GM12878 (cell line): Measurements from ENCODE around the gene TVP23C. TPM values are rescaled to one million over a fixed set of nuclear protein-coding genes. Genes with fewer than 3 reads are reported as not detected.
"Not testable (repeated sequence)": the region's sequence is repeated elsewhere in the genome, so short reads cannot be mapped to it uniquely, and the experiment has no call there.

Source experiments
- ATAC-seq: fragments of 200-7000 bp; cut with Tn5 transposase; 3 replicates; pipeline ENCODE4 v1.9.1; 2020; ENCODE audit warnings: mild to moderate bottlenecking, moderate library complexity
- Bru-seq: library from RNA; stranded (reverse); fragments of 400-500 nt; gene quantifications from one replicate; lab custom pipeline; 2021; lab: Mats Ljungman, UMichigan
- BruChase-seq, 2 experiments: library from RNA; stranded (reverse); fragments of 400-500 nt; gene quantifications; one replicate each; lab custom pipeline; 2021; lab: Mats Ljungman, UMichigan
- BruUV-seq: library from RNA; stranded (reverse); fragments of 400-500 nt; replicated peaks from 2 replicates; lab custom pipeline; 2021; lab: Mats Ljungman, UMichigan
- CTCF ChIA-PET: fragments of 300-600 bp; sonication (Branson Sonifier 250); formaldehyde crosslinking; extraction: SDS; loops from one replicate; lab custom pipeline; 2021; ENCODE audit warnings: inconsistent platforms; lab: Yijun Ruan, JAX
- POLR2A ChIA-PET: fragments of 350-600 bp; formaldehyde crosslinking; extraction: SDS; loops from one replicate; lab custom pipeline; 2021; ENCODE audit warnings: inconsistent platforms; lab: Charles Lee
- RAD21 ChIA-PET: fragments of 300-600 bp; sonication (Branson Sonifier 250); formaldehyde crosslinking; loops from one replicate; lab custom pipeline; 2023; ENCODE audit warnings: antibody characterized with exemption; ENCODE audit not compliant: unreplicated experiment; lab: Charles Lee
- SMC1A ChIA-PET: fragments of 300-600 bp; sonication (Branson Sonifier 250); formaldehyde crosslinking; loops from one replicate; lab custom pipeline; 2023; ENCODE audit not compliant: unreplicated experiment, uncharacterized antibody; lab: Charles Lee
- DNase-seq: peaks from one replicate; pipeline ENCODE4 v3.0.0-alpha.2; 2011; ENCODE audit warnings: low read depth, low spot score
- FAIRE-seq: peaks from 3 replicates; lab custom pipeline; 2011; peaks lifted over from hg19 to GRCh38; lab: Jason Lieb, UNC
- H2AFZ ChIP-seq: 2 replicates; pipeline ENCODE4 v1.6.0; 2011; ENCODE audit warnings: low read depth, low read length, control low read depth; ENCODE audit not compliant: control insufficient read depth
- H3K27ac ChIP-seq: 2 replicates; pipeline ENCODE4 v1.5.1; 2011; ENCODE audit warnings: control low read depth; ENCODE audit not compliant: control insufficient read depth, insufficient read depth
- H3K27me3 ChIP-seq, 2 experiments: replicated peaks in 1 of 2; 2 replicates each; pipeline versions ENCODE4 v1.6.0 to v1.6.1; 2011; ENCODE audit warnings: low read length in 1 of 2; ENCODE audit not compliant: control insufficient read depth in 2 of 2, insufficient read depth in 2 of 2
- H3K36me3 ChIP-seq, 2 experiments: 2 replicates each; pipeline ENCODE4 v1.5.1; 2011; ENCODE audit warnings: low read length in 1 of 2; ENCODE audit not compliant: control insufficient read depth in 2 of 2, insufficient read depth in 2 of 2
- H3K4me1 ChIP-seq: 2 replicates; pipeline ENCODE4 v1.6.1; 2011; ENCODE audit warnings: mild to moderate bottlenecking, low read length, moderate library complexity, mixed read lengths; ENCODE audit not compliant: control insufficient read depth, insufficient read depth
- H3K4me2 ChIP-seq: 2 replicates; pipeline ENCODE4 v1.6.0; 2011; ENCODE audit warnings: control low read depth; ENCODE audit not compliant: control insufficient read depth, insufficient read depth
- H3K4me3 ChIP-seq: fragments of 200-600 bp; sonication (generic); 2 replicates; pipeline ENCODE4 v1.5.1; 2016
- H3K79me2 ChIP-seq: 2 replicates; pipeline ENCODE4 v1.6.0; 2011; ENCODE audit warnings: low read length; ENCODE audit not compliant: control insufficient read depth, insufficient read depth
- H3K9ac ChIP-seq: 2 replicates; pipeline ENCODE4 v1.8.0; 2011; ENCODE audit warnings: low read length, control low read depth, mixed read lengths; ENCODE audit not compliant: control insufficient read depth, insufficient read depth
- H3K9me3 ChIP-seq: replicated peaks from 3 replicates; pipeline ENCODE4 v1.5.1; 2011; ENCODE audit warnings: mild to moderate bottlenecking, low read length; ENCODE audit not compliant: control insufficient read depth, insufficient read depth
- H4K20me1 ChIP-seq: 2 replicates; pipeline ENCODE4 v1.6.0; 2011; ENCODE audit not compliant: control insufficient read depth, insufficient read depth
- EGR1 ChIP-seq, 2 experiments: IDR thresholded peaks; 1 replicate in 1 of 2; 2 replicates in 1 of 2; pipeline ENCODE4 v1.6.1; 2011 to 2012; ENCODE audit warnings: low read depth in 2 of 2, low read length in 2 of 2, borderline replicate concordance in 1 of 2, mild to moderate bottlenecking in 1 of 2, moderate library complexity in 1 of 2
- POLR2A ChIP-seq: IDR thresholded peaks from 2 replicates; pipeline ENCODE4 v1.6.1; 2011; ENCODE audit warnings: low read depth, mild to moderate bottlenecking, low read length
- YY1 ChIP-seq: IDR thresholded peaks from 2 replicates; pipeline ENCODE4 v1.6.1; 2011; ENCODE audit warnings: low read depth, mild to moderate bottlenecking, low read length
- WGBS: methylation state at CpG from one replicate; pipeline ENCODE4 v1.1.6; 2016; ENCODE audit warnings: low lambda C conversion rate; ENCODE audit not compliant: insufficient replicate concordance, insufficient coverage; ENCODE audit errors: missing lambda C conversion rate; 5-methylcytosine and 5-hydroxymethylcytosine counted together
- in situ Hi-C: fragments of 300-500 bp; cut with MboI; formaldehyde crosslinking; loops from 9 replicates; pipeline ENCODE4 v1.14.3; 2018; ENCODE audit warnings: mixed read lengths
- intact Hi-C: fragments of 100-400 bp; cut with micrococcal nuclease; formaldehyde crosslinking; loops from one replicate; pipeline ENCODE4 v1.14.2; 2022; ENCODE audit not compliant: unreplicated experiment
- long read RNA-seq, 2 experiments: library from polyadenylated mRNA; unstranded; transcript quantifications; one replicate each; pipeline ENCODE4 v2.0.0, GENCODE V29; 2019 to 2020
- polyA minus RNA-seq, 3 experiments: library from RNA; depleted of rRNA, polyadenylated mRNA; stranded (reverse); fragments of >200 nt; gene quantifications; 2 replicates each; pipeline ENCODE4 v1.2.3, GENCODE V29; 2011
- polyA plus RNA-seq, 11 experiments: library from polyadenylated mRNA; depleted of rRNA in 4 of 11; unstranded in 6 of 11; stranded (reverse) in 5 of 11; fragments of >200 nt; fragmentation: Nextera tagmentation in 4 of 11; fragmentation: Illumina TruSeq in 1 of 11; extraction: Ambion mirVana in 4 of 11; extraction: Trizol in 1 of 11; gene quantifications; 1 replicate in 1 of 11; 2 replicates in 10 of 11; pipeline versions ENCODE4 v1.2.1 to v1.2.3, GENCODE V29; 2011 to 2016; ENCODE audit warnings: inconsistent platforms in 2 of 11, missing spikeins in 2 of 11, low read depth in 1 of 11
- total RNA-seq, 4 experiments: library from RNA; depleted of rRNA in 3 of 4; stranded (reverse); fragments of >200 nt in 3 of 4; fragmentation: Illumina TruSeq in 1 of 4; extraction: Trizol in 1 of 4; gene quantifications; 2 replicates each; pipeline versions ENCODE4 v1.2.1 to v1.2.3, GENCODE V29; 2013 to 2021

TVP23C gene
- 0.34 and 0.54 TPM in 2 replicates for total RNA-seq (2013; cell fraction: nucleolus; rRNA removed)
- 3.5 and 4.1 TPM in 2 replicates for total RNA-seq (2014; rRNA removed)
- total RNA-seq (2014; rRNA removed; fragmentation: Illumina TruSeq; extraction: Trizol) = 4.8 and 6.1 TPM in 2 replicates
- 1.9 and 3.8 TPM in 2 replicates for total RNA-seq (2021)
- 7.6 TPM for polyA plus RNA-seq (2011; ENCODE audit: low read depth)
- polyA plus RNA-seq (2011; rRNA removed) = 0.42 and 1.5 TPM in 2 replicates
- polyA plus RNA-seq (2011; cell fraction: cytosol; rRNA removed) = 0.08 and 0.15 TPM in 2 replicates
- polyA plus RNA-seq (2011; cell fraction: nucleus; rRNA removed) = 0.04 and 0.07 TPM in 2 replicates
- 4.7 and 6.8 TPM in 2 replicates for polyA plus RNA-seq (2012)
- 1.4 and 1.8 TPM in 2 replicates for polyA plus RNA-seq (2014; fragmentation: Illumina TruSeq; extraction: Trizol)
- 1 to 10 TPM; 1.8 TPM for polyA plus RNA-seq (2014; fragmentation: Nextera tagmentation; extraction: Ambion mirVana)
- 2.4 and 2.7 TPM in 2 replicates for polyA plus RNA-seq (2014; rRNA removed)
- 1 to 10 TPM; 3.1 to 5.0 TPM for polyA plus RNA-seq (2016; fragmentation: Nextera tagmentation; extraction: Ambion mirVana)
- 1.1 and 3.3 TPM in 2 replicates for polyA minus RNA-seq (2011; rRNA and poly(A)+ RNA removed)
- 2.4 TPM in 1 of 2 replicates, not detected in the other for polyA minus RNA-seq (2011; cell fraction: cytosol; rRNA and poly(A)+ RNA removed)
- polyA minus RNA-seq (2011; cell fraction: nucleus; rRNA and poly(A)+ RNA removed) = 0.19 and 0.24 TPM in 2 replicates
- Bru-seq, nascent RNA = percentile 54 among the genes with signal in this experiment
- BruChase-seq, experiment 1, labeled RNA remaining after a 6-hour chase = percentile 59 among the genes with signal in this experiment
- BruChase-seq, experiment 2, labeled RNA remaining after a 2-hour chase = percentile 57 among the genes with signal in this experiment
- long read RNA-seq, experiment 1 = 0 reads
- long read RNA-seq, experiment 2 = 0 reads

GRCh38 chr17:15563375-15563857, at the start of gene TVP23C:
TSS of gene TVP23C (minus strand) at chr17:15563483. CDS start at chr17:15563448, 35 bp downstream.
- H3K36me3 ChIP-seq, H4K20me1 ChIP-seq, SMC1A ChIA-PET, BruUV-seq, RAD21 ChIA-PET: not testable (repeated sequence)
- peak within 1 kb of the TSS; percentile 51 for H2AFZ ChIP-seq
- peak in 1 of 2 experiments; percentile 42; a peak in 1 of 3 replicates for TF ChIP-seq EGR1 (IDR thresholded peaks at IDR 0.05; ENCODE audit: borderline replicate concordance in 1 of 2, low read depth in 2 of 2, low read length in 2 of 2)
- peak; percentile 74 for TF ChIP-seq POLR2A
- TF ChIP-seq YY1 = peak; percentile 53; the same call in 1 of the 2 replicates
- TF ChIP-seq, all 136 proteins: peak for 3; not testable (repeated sequence) for 133
- H3K79me2 ChIP-seq, H3K4me1 ChIP-seq, H3K9me3 ChIP-seq, H3K9ac ChIP-seq, H3K27me3 ChIP-seq, CTCF ChIA-PET, DNase-seq, H3K4me2 ChIP-seq, intact Hi-C loops, POLR2A ChIA-PET, H3K27ac ChIP-seq, FAIRE-seq: not testable (repeated sequence)
- ATAC-seq = peak; percentile 65
- in situ Hi-C loops = loop anchor here (25.0 kb wide), 1 partner anchor 424 kb away; the partner anchor contains the start of genes TTC19 and ZSWIM7
- 23% methylated on average over 6 of the region's 46 CpGs for WGBS
- peak within 1 kb of the TSS; percentile 60 for H3K4me3 ChIP-seq

GRCh38 chr17:15592960-15593359, 29.7 kb upstream of the TVP23C start:
- H3K36me3 ChIP-seq, ATAC-seq, POLR2A ChIA-PET, BruUV-seq, H3K4me1 ChIP-seq, H3K4me3 ChIP-seq, DNase-seq, SMC1A ChIA-PET, H2AFZ ChIP-seq, CTCF ChIA-PET, intact Hi-C loops, H3K9ac ChIP-seq, H3K9me3 ChIP-seq, H3K79me2 ChIP-seq, H3K4me2 ChIP-seq, RAD21 ChIA-PET, in situ Hi-C loops, H3K27ac ChIP-seq, FAIRE-seq, H4K20me1 ChIP-seq, H3K27me3 ChIP-seq: not testable (repeated sequence)
- WGBS = 3% methylated on average over 6 of the region's 8 CpGs

GRCh38 chr17:15591986-15592385, 28.7 kb upstream of the TVP23C start:
- ATAC-seq, FAIRE-seq, H3K4me1 ChIP-seq, BruUV-seq, H3K9ac ChIP-seq, H3K27me3 ChIP-seq, H3K79me2 ChIP-seq, RAD21 ChIA-PET, H3K4me2 ChIP-seq, DNase-seq, H2AFZ ChIP-seq, H3K36me3 ChIP-seq, intact Hi-C loops, H3K4me3 ChIP-seq, in situ Hi-C loops, SMC1A ChIA-PET, H3K27ac ChIP-seq, H4K20me1 ChIP-seq, CTCF ChIA-PET, H3K9me3 ChIP-seq, POLR2A ChIA-PET: not testable (repeated sequence)
- WGBS = 4% methylated on average over 4 of the region's 5 CpGs
